PC-3 (cell line): ENCODE results near the gene C1orf53.

Experiments
- CTCF ChIP-seq: fragments of 300-600 bp; sonication (generic); conservative IDR thresholded peaks from 2 replicates; pipeline ENCODE4 v1.5.1; 2017; ENCODE audit warnings: antibody characterized with exemption, low read depth, mild to moderate bottlenecking, low read length
- EZH2 ChIP-seq: fragments of 300-600 bp; sonication (generic); IDR thresholded peaks from one replicate; pipeline ENCODE4 v1.6.1; 2017; ENCODE audit warnings: antibody characterized with exemption, mild to moderate bottlenecking, low read length; ENCODE audit not compliant: unreplicated experiment

GRCh38 chr1:197923038-197923437 is 20.6 kb downstream of the C1orf53 start:
- TF ChIP-seq CTCF (no peak), EZH2 (no peak)
